Spinal cord (tissue), 10 donors: ENCODE measurements around the gene SHROOM2. TPM values are rescaled to one million over a fixed set of nuclear protein-coding genes. Genes with fewer than 3 reads are reported as not detected.
"Not testable (repeated sequence)": the region's sequence is repeated elsewhere in the genome, so short reads cannot be mapped to it uniquely, and the experiment has no call there.

Experiments
- DNase-seq, 6 donors: peaks; one replicate each; pipeline versions ENCODE4 v3.0.0 to v3.0.0-alpha.2; 2013 to 2015; ENCODE audit warnings: low spot score in 6 of 6, low read depth in 4 of 6
- H3K27ac ChIP-seq: one replicate; pipeline ENCODE4 v1.5.1; 2013; ENCODE audit warnings: low read depth, low read length, control low read depth
- H3K27me3 ChIP-seq: one replicate; pipeline ENCODE4 v1.6.1; 2013; ENCODE audit warnings: low read length; ENCODE audit not compliant: control insufficient read depth, insufficient read depth
- H3K36me3 ChIP-seq: one replicate; pipeline ENCODE4 v1.6.1; 2013; ENCODE audit warnings: low read length; ENCODE audit not compliant: control insufficient read depth, insufficient read depth
- H3K4me1 ChIP-seq: one replicate; pipeline ENCODE4 v1.6.1; 2013; ENCODE audit warnings: low read length; ENCODE audit not compliant: control insufficient read depth, insufficient read depth
- H3K4me3 ChIP-seq: one replicate; pipeline ENCODE4 v1.5.1; 2013; ENCODE audit warnings: low read depth, low read length, control low read depth
- H3K9me3 ChIP-seq: one replicate; pipeline ENCODE4 v1.6.1; 2013; ENCODE audit warnings: low read length; ENCODE audit not compliant: control insufficient read depth, insufficient read depth
- WGBS: methylation state at CpG from one replicate; pipeline ENCODE4 v1.1.5; 2013; ENCODE audit warnings: missing lambda C conversion rate; ENCODE audit not compliant: insufficient coverage; 5-methylcytosine and 5-hydroxymethylcytosine counted together
- polyA plus RNA-seq, 2 donors: library from polyadenylated mRNA; unstranded; fragments of 120-200 nt; gene quantifications; one replicate each; pipeline ENCODE4 v1.2.1, GENCODE V29; 2013; ENCODE audit not compliant: insufficient read length in 2 of 2
- total RNA-seq, 2 donors: library from RNA; depleted of rRNA in 1 of 2; stranded (reverse); fragments of 120-200 nt in 1 of 2; fragments of >200 nt in 1 of 2; gene quantifications; one replicate each; pipeline versions ENCODE4 v1.2.3 to v1.2.4, GENCODE V29; 2013 to 2014
- donor health status: healthy.

SHROOM2 gene
- total and polyA plus RNA-seq, 4 donors, result 15.5 to 45.7 (median 36.5) TPM

DNA sequence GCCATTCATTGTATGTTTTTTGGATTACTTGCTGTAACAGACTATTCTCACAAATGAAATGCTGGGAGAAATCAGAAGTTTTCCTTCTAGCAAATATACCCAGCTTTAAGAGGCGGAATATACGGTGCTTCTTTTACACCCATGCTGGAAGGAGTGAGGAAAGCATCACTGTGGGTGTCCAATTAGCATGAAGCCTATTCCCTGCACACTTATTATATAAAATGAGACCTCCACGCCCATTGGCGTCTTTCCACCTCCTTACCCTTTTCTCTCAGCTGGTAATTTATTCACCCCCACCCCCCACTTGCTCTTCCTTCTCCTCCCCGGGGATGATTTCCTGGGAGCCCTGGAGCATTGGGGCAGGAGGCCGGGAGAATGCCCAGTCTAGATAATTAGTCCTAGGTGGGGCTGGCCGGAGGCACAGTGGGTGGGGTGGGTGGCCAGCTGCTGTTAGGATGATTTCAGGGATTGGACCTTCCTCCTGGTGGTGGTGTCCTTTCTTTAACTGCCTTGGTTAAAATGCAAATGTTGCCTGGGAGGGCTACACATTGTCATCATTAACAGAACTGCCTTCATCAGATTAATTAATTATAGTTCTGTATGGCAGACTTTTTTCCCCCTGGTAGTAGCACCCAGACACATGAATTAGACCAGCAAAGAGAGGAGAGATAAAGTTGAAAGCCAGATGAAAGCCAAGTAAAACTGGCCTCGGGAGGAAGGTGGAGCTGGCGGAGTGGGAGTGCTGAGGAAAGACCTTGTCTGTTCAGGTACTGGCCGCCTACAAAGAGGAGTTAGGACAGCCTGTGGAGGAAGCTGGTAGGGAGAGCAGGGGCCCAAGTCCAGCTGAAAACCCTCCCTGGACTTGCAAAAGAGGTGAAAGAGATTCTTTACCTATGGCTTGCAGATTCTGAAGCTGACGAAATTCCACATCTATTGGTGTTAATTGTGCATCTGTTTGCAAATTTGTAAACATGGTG lies 11.4 kb downstream of the SHROOM2 start:
- Histone ChIP-seq H3K9me3 (peaks cover 11% of the 10 kb centered on the region), H3K4me3 (no peak overlapping the region), H3K27me3 (no peaks in the 10 kb centered on the region), H3K4me1 (no peaks in the 10 kb centered on the region), H3K27ac (no peak overlapping the region), H3K36me3 (no peaks in the 10 kb centered on the region)
- peak in 2 of 6 donors; percentile 11 to 28 for DNase-seq
- 43% methylated on average over 6 of the region's 11 CpGs for WGBS

DNA sequence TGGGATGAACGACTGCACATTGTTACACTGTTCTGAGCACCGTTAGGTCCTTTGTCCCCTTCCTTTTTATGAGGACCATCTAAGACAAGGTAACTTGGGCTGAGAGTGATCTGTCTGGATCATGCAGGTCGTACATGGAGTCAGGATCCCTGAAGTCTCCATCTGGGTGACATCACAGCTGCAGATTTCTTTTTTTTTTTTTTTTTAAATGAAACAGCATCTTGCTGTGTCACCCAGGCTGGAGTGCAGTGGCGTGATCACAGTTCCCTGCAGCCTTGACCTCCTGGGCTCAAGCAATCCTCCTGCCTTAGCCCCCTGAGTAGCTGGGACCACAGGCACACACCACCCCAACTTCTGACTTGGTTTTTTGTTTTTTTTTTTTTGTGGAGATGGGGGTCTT lies 16.5 kb downstream of the SHROOM2 start:
- peaks cover 6% of the 10 kb centered on the region for H3K9me3 ChIP-seq
- no peaks in the 10 kb centered on the region for H3K4me1 ChIP-seq
- WGBS, result 87% methylated on average over 3 of the region's 4 CpGs
- DNase-seq, result no peak
- H3K27ac ChIP-seq, result no peak overlapping the region
- no peaks in the 10 kb centered on the region for H3K36me3 ChIP-seq
- no peak overlapping the region for H3K4me3 ChIP-seq
- no peaks in the 10 kb centered on the region for H3K27me3 ChIP-seq

DNA sequence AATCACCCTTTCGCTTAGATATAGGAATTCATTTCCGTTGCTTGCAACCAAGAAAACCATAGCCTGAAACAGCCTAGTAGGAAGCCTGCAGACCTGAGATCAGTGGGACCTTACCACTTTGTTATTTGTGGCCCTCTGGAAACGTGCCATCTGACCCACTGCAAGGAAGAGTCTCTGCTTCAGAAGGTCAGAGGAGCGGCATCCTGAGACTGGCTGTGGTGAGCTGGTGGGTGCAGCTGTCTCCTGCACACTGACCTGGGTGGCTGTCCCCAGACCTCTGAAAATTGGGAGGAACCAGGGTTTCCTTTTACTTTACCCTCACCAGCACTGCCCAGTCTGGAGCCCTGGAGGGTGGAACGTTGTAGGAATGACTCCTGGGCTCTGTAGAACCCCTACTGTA lies 18.2 kb downstream of the SHROOM2 start:
- Histone ChIP-seq H3K4me1 (no peaks in the 10 kb centered on the region), H3K27ac (no peak overlapping the region), H3K36me3 (no peaks in the 10 kb centered on the region), H3K4me3 (no peak overlapping the region), H3K9me3 (peaks cover 6% of the 10 kb centered on the region), H3K27me3 (no peaks in the 10 kb centered on the region)
- WGBS, result 79% methylated on average over 3 of the region's 5 CpGs
- no peak for DNase-seq

DNA sequence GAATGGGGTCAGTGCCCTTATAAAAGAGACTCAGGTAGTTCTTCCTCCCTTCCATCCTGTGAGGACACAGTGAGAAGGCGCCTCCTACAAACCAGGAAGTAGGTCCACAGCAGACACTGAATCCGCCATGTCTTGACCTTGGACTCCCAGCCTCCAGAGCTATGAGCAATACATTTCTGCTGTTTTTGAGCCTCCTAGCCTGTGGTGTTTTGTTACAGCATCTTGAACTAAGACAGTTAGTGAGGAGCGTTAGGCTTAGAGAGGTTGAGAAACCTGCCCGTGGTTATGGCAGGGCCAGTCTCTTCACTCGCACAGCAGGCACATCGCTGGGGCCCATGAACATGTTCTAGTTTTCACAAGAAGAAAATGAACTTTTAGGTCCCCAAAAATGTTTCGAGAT lies 19.7 kb downstream of the SHROOM2 start:
- Histone ChIP-seq H3K4me3 (no peak overlapping the region), H3K4me1 (no peaks in the 10 kb centered on the region), H3K27ac (no peak overlapping the region), H3K36me3 (no peaks in the 10 kb centered on the region), H3K9me3 (no peaks in the 10 kb centered on the region), H3K27me3 (peaks cover 3% of the 10 kb centered on the region)
- 53% methylated on average over 2 of the region's 7 CpGs for WGBS
- DNase-seq, result no peak

DNA sequence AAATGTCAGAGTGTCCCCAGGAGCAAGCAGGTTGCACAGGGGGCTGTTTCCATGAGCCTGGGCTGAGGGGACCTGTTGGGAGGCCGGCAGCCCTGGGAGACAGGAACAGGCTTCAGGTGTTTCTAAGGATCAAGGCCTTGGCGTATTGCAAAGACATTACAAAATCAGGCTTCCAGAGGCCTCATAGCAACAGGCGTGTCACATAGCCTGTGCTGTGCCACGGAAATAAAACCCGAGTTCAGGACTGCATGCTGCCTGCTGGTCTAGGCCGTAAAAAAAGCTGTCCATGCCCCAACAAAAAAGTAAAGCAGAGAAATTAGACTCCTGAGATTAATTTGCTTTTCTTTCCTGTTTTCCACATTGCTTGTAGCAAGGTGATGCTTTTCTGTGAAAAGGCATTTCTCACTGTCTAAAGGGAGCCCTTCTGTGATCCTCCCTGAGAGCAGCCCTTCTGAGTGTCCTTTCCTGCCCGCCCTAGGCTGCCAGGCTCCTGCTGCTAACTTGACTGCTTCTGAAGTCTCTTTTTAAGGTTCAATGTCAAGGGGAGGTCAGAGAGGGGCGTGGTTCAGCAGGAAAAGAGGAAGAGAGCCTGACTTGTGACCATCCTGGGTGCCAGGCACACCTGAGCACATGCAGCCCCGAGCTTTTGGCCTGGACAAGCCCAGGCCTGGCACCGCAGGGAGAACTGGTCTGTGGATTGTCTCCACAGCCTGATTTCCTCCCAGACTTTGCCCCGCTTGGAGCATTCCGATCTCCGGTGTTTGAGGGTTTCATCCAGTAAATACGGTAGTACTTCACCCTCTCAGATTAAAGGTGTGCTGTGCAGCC lies 21.3 kb downstream of the SHROOM2 start:
- H3K36me3 ChIP-seq, result no peaks in the 10 kb centered on the region
- H3K27me3 ChIP-seq, result peaks cover 3% of the 10 kb centered on the region
- H3K4me3 ChIP-seq, result no peak overlapping the region
- no peaks in the 10 kb centered on the region for H3K4me1 ChIP-seq
- DNase-seq, result no peak
- WGBS, result 72% methylated on average over 12 of the region's 14 CpGs
- H3K27ac ChIP-seq, result no peak overlapping the region
- no peaks in the 10 kb centered on the region for H3K9me3 ChIP-seq

DNA sequence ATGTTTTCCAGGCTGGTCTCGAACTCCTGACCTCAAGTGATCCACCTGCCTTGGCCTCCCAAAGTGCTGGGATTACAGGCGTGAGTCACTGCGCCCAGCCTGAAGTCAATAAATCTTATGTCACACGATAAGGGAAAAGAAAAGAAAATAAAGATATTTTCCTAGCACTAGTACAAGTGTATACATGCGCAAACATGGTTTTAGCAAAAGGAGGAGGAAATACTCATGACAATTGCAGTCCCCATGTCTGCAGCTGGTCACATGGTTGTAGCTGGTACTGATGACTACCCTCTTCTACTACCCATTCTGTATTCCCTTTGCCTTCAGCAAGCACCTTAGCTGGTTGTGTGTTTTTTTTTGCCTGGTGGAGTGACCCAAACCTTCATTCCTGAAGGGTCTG lies 23.6 kb downstream of the SHROOM2 start:
- H3K4me3 ChIP-seq, H3K36me3 ChIP-seq, DNase-seq, H3K9me3 ChIP-seq, H3K27ac ChIP-seq, H3K4me1 ChIP-seq, H3K27me3 ChIP-seq: not testable (repeated sequence)
- no CpG with 5 or more reads among the region's 5 CpGs for WGBS

DNA sequence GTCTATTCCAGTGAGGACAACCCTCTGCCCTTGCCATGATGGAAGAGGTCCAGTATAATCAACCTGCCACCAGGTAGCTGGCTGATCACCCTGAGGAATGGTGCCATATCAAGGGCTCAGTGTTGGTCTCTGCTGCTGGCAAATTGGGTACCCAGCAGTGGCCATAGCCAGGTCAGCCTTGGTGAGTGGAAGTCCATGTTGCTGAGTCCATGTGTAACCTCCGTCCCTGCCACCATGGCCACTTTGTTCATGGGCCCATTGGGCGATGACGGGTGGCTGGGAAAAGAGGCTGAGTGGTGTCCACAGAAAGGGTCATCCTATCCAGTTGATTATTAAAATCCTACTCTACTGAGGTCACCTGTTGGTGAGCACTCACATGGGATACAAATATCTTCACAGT lies 24.9 kb downstream of the SHROOM2 start:
- H3K27me3 ChIP-seq, H3K27ac ChIP-seq, DNase-seq, H3K36me3 ChIP-seq, H3K4me3 ChIP-seq, H3K4me1 ChIP-seq, H3K9me3 ChIP-seq: not testable (repeated sequence)
- 97% methylated on average over 3 of the region's 3 CpGs for WGBS

DNA sequence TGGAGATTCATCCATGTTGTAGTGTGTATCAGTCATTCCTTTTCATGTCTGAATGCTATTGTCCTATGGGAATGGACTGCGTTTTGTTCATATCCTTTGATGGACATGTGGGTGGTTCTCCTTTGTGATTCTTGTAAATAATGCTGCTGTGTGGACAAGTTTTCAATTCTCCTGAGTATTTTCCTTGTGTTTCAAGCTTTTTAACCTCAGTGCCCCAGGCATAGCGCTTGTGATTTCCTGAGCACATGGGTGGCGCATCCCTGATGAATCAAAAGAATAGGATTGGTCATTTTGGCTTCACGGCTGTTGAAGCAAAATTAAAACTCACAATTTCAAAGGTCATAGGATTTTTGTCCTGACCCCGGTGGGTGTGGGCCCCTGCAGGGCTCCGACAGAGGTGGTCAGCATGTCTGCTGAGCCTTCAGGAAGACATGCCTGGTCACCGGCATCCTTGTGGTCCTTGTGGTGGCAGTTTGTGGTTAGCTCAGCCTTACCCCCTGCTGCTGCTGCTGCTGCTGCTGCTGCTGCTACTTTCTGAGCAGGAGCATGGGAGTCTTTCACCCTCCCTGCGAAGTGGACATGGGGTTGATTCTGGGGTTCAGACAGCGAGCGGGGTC lies 30.0 kb downstream of the SHROOM2 start:
- DNase-seq, result no peak
- Histone ChIP-seq H3K36me3 (no peaks in the 10 kb centered on the region), H3K4me1 (no peaks in the 10 kb centered on the region), H3K9me3 (no peaks in the 10 kb centered on the region), H3K27ac (no peak overlapping the region), H3K4me3 (no peak overlapping the region), H3K27me3 (peaks cover 2% of the 10 kb centered on the region)
- 62% methylated on average over 8 of the region's 10 CpGs for WGBS

DNA sequence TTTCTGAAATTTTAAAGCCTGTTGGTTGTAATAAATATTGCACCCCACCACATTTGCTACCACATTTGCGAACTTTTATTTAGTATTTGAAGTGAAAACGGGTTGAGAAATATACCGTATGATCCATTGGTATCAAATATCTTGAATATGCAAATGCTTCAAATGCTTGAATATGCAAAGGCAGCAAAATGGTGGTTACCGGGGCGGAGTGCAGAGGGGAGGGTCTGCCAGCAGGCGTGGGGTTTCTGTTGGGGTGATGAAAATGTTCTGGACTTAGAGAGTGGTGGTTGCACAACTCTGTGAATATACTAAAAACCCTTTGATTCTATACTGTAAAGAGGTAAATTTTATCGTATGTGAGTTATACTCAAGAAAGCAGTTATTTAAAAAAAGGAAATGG lies 35.3 kb downstream of the SHROOM2 start:
- no peak for DNase-seq
- Histone ChIP-seq H3K4me1 (peaks cover 9% of the 10 kb centered on the region), H3K27me3 (peaks cover 3% of the 10 kb centered on the region), H3K9me3 (no peaks in the 10 kb centered on the region), H3K4me3 (no peak overlapping the region), H3K36me3 (no peaks in the 10 kb centered on the region), H3K27ac (no peak overlapping the region)
- 48% methylated on average over 3 of the region's 7 CpGs for WGBS
